Measurements from ENCODE around the gene IER5. TPM values are rescaled to one million over a fixed set of nuclear protein-coding genes. Genes with fewer than 3 reads are reported as not detected.
A peak's percentile ranks its signal among the peaks of the same experiment; 100 is the strongest.

IER5 gene
- total and polyA plus RNA-seq, 2 donors (not counting 1 experiment from before 2014, with no cell fraction given): 98.1 to 166 TPM

GRCh38 chr1:181092883-181093458 lies 4.5 kb downstream of the IER5 start:
- H3K27ac ChIP-seq (ENCODE audit: low read length in 2 of 2): peak overlapping the region in 1 of 2 donors; percentile 46
- POLR2A ChIA-PET: interaction anchor here (1.0 to 8.1 kb wide), 2 partner anchors 11 to 42 kb away, joined by 3 to 109 read pairs; no protein-coding TSS in a partner anchor
- CTCF ChIA-PET: interaction anchor here (0.6 to 11.8 kb wide), 5 partner anchors 7 to 56 kb away, joined by 3 to 672 read pairs (median 3); no protein-coding TSS in a partner anchor
- H3K27me3 ChIP-seq (replicated peaks in 1 of 4; ENCODE audit: control extremely low read depth in 1 of 4, control insufficient read depth in 3 of 4, insufficient read depth in 4 of 4, low read length in 3 of 4): no peaks in the 10 kb centered on the region
- no peak overlapping the region for H3K4me3 ChIP-seq (ENCODE audit: control extremely low read depth in 1 of 5, extremely low read depth in 1 of 5, insufficient read depth in 1 of 5, low read depth in 2 of 5, low read length in 4 of 5)
- no peaks in the 10 kb centered on the region for H3K9me3 Mint-ChIP-seq (ENCODE audit: insufficient read depth)
- ATAC-seq (ENCODE audit: low read depth) (no peak), DNase-seq (no peak)
- no peak overlapping the region for H3K27ac Mint-ChIP-seq
- H3K9ac ChIP-seq (ENCODE audit: low read length): no peak overlapping the region
- H3K4me2 ChIP-seq (replicated peaks; ENCODE audit: low read depth, low read length, poor library complexity, severe bottlenecking): peak overlapping the region; percentile 82
- H3K4me1 ChIP-seq (ENCODE audit: control insufficient read depth in 2 of 2, insufficient read depth in 2 of 2, low read length in 2 of 2): peaks cover 28 to 36% of the 10 kb centered on the region in 2 donors
- H3K27me3 Mint-ChIP-seq: no peaks in the 10 kb centered on the region
- no peaks in the 10 kb centered on the region for H3K9me3 ChIP-seq (ENCODE audit: control extremely low read depth in 1 of 3, control insufficient read depth in 2 of 3, insufficient read depth in 1 of 3, low read length in 2 of 3)
- peaks cover 47% of the 10 kb centered on the region for H3K4me1 Mint-ChIP-seq
- H2AFZ ChIP-seq (ENCODE audit: insufficient read depth, low read depth, low read length, poor library complexity, severe bottlenecking): no peak overlapping the region
- no peak for TF ChIP-seq CTCF (IDR thresholded peaks at IDR 0.05)
- TF ChIP-seq EZH2 (IDR thresholded peaks at IDR 0.05; ENCODE audit: borderline replicate concordance, insufficient read depth, low read depth, low read length, poor library complexity, severe bottlenecking): no peak
- intact Hi-C loops (cut with micrococcal nuclease): no loop called here
- peaks cover 5 to 39% of the 10 kb centered on the region in 2 experiments for H3K36me3 ChIP-seq (replicated peaks in 1 of 2; ENCODE audit: control extremely low read depth in 1 of 2, control insufficient read depth in 1 of 2, extremely low read depth in 1 of 2, insufficient read depth in 2 of 2, low read length in 1 of 2)
- H3K79me2 ChIP-seq (ENCODE audit: control insufficient read depth, insufficient read depth, low read length): peaks cover 69% of the 10 kb centered on the region
- WGBS (ENCODE audit: insufficient coverage): 100% methylated on average over 1 of the region's 4 CpGs
- H3K4me3 Mint-ChIP-seq: peak overlapping the region; percentile 73
- H4K20me1 ChIP-seq (ENCODE audit: control insufficient read depth, insufficient read depth, low read length, poor library complexity, severe bottlenecking): peaks cover 52% of the 10 kb centered on the region
